Kidney (tissue), 14 donors: ENCODE results near the gene CARD9. TPM values are rescaled to one million over a fixed set of nuclear protein-coding genes. Genes with fewer than 3 reads are reported as not detected.

Source experiments
- DNase-seq, 5 donors: peaks; one replicate each; pipeline ENCODE4 v3.0.0-alpha.2; 2013 to 2020
- FAIRE-seq: peaks from 2 replicates; lab custom pipeline; 2012; peaks lifted over from hg19 to GRCh38; lab: Jason Lieb, UNC
- H3K27ac ChIP-seq, 2 donors: one replicate each; pipeline ENCODE4 v1.7.0; 2013; ENCODE audit warnings: low read depth in 2 of 2, low read length in 2 of 2, inconsistent platforms in 1 of 2
- H3K27me3 ChIP-seq: one replicate; pipeline ENCODE4 v1.7.1; 2013; ENCODE audit warnings: low read length, inconsistent platforms; ENCODE audit not compliant: control insufficient read depth, insufficient read depth
- H3K36me3 ChIP-seq, 3 donors: one replicate each; pipeline versions ENCODE4 v1.7.0 to v1.7.1; 2013; ENCODE audit warnings: low read length in 3 of 3, control low read depth in 1 of 3, inconsistent platforms in 1 of 3; ENCODE audit not compliant: insufficient read depth in 3 of 3, control insufficient read depth in 2 of 3
- H3K4me1 ChIP-seq, 3 donors: one replicate each; pipeline versions ENCODE4 v1.7.0 to v1.7.1; 2013; ENCODE audit warnings: low read length in 3 of 3, inconsistent platforms in 1 of 3, low read depth in 1 of 3; ENCODE audit not compliant: control insufficient read depth in 2 of 3, insufficient read depth in 2 of 3
- H3K4me3 ChIP-seq, 3 donors: one replicate each; pipeline versions ENCODE4 v1.7.0 to v1.8.1; 2013; ENCODE audit warnings: low read length in 3 of 3, control low read depth in 1 of 3, inconsistent platforms in 1 of 3
- H3K9ac ChIP-seq, 3 donors: one replicate each; pipeline versions ENCODE4 v1.7.0 to v1.7.1; 2013; ENCODE audit warnings: low read length in 3 of 3, control low read depth in 1 of 3, inconsistent platforms in 1 of 3
- H3K9me3 ChIP-seq, 3 donors: one replicate each; pipeline versions ENCODE4 v1.7.0 to v1.7.1; 2013; ENCODE audit warnings: low read length in 3 of 3, control low read depth in 1 of 3, inconsistent platforms in 1 of 3; ENCODE audit not compliant: control insufficient read depth in 2 of 3, insufficient read depth in 1 of 3
- CTCF ChIP-seq: IDR thresholded peaks from 3 replicates; pipeline ENCODE4 v1.5.1; 2012; ENCODE audit warnings: mild to moderate bottlenecking, moderate library complexity, borderline replicate concordance; ENCODE audit not compliant: insufficient read depth; ENCODE audit errors: extremely low read depth
- intact Hi-C: fragments of 100-400 bp; cut with DNase I; formaldehyde crosslinking; loops from one replicate; pipeline ENCODE4 v1.11.1; 2022
- polyA plus RNA-seq: library from polyadenylated mRNA; stranded (reverse); fragments of 350-450 nt; fragmentation: Illumina TruSeq; extraction: RNeasy Lipid Tissue Mini Kit (QIAGEN cat#74804); gene quantifications from one replicate; pipeline ENCODE4 v1.2.3, GENCODE V29; 2014; ENCODE audit warnings: low read depth, low replicate concordance; ENCODE audit not compliant: insufficient read depth
- total RNA-seq: library from RNA; stranded (reverse); fragmentation: NEBNext Ultra II Directional; extraction: Animal tissue kit (Norgen Biotek cat#: 25700); gene quantifications from one replicate; pipeline ENCODE4 v1.2.1, GENCODE V29; 2021
- donor health status: control.
- donor health status: control.
- donor health status: control.
- donor health status: control.
- donor health status: control.
- donor health status: DM: yes; HTN: yes; CAD: no.
- donor health status: Normal renal cell carcinoma (clear cell type).

Gene CARD9
- total and polyA plus RNA-seq, 2 donors from 2014 or later, result 1.5 to 7.0 TPM

GRCh38 chr9:136326061-136326760 is 47.3 kb downstream of the CARD9 start:
- peak overlapping the region; percentile 32 to 75 for H3K27ac ChIP-seq

GRCh38 chr9:136325358-136325757 is 48.1 kb downstream of the CARD9 start:
- H3K4me3 ChIP-seq, result no peak overlapping the region
- no peak for TF ChIP-seq CTCF

More at GRCh38 chr9:136326061-136326760, 47.3 kb downstream of the CARD9 start:
- Histone ChIP-seq H3K9me3 (no peaks in the 10 kb centered on the region), H3K36me3 (no peaks in the 10 kb centered on the region), H3K4me1 (peaks cover 0 to 13% (median 0%) of the 10 kb centered on the region in 3 donors), H3K27me3 (no peaks in the 10 kb centered on the region), H3K4me3 (no peak overlapping the region), H3K9ac (peak overlapping the region in 1 of 3 donors; percentile 12)
- intact Hi-C loops, result no loop called here
- DNase-seq (peak; percentile 75 to 86 (median 82)), FAIRE-seq (no peak)
- no peak for TF ChIP-seq CTCF

GRCh38 chr9:136324501-136325300 is 48.8 kb downstream of the CARD9 start:
- Histone ChIP-seq H3K4me1 (peaks cover 0 to 13% (median 0%) of the 10 kb centered on the region in 3 donors), H3K9me3 (no peaks in the 10 kb centered on the region), H3K36me3 (no peaks in the 10 kb centered on the region), H3K27me3 (no peaks in the 10 kb centered on the region), H3K9ac (no peak overlapping the region), H3K27ac (no peak overlapping the region), H3K4me3 (no peak overlapping the region)
- DNase-seq (peak in 1 of 5 donors; percentile 53), FAIRE-seq (no peak)
- intact Hi-C loops, result no loop called here
- TF ChIP-seq CTCF, result no peak

More at GRCh38 chr9:136325358-136325757, 48.1 kb downstream of the CARD9 start:
- Histone ChIP-seq H3K9me3 (no peaks in the 10 kb centered on the region), H3K27me3 (no peaks in the 10 kb centered on the region), H3K4me1 (peaks cover 0 to 13% (median 0%) of the 10 kb centered on the region in 3 donors), H3K27ac (no peak overlapping the region), H3K9ac (no peak overlapping the region), H3K36me3 (no peaks in the 10 kb centered on the region)
- intact Hi-C loops, result no loop called here
- DNase-seq (peak in 1 of 5 donors; percentile 52), FAIRE-seq (no peak)
